GM12878 (cell line): Measurements from ENCODE around the gene DNAI4. TPM values are rescaled to one million over a fixed set of nuclear protein-coding genes. Genes with fewer than 3 reads are reported as not detected.

ENCODE experiments used
- ATAC-seq: fragments of 200-7000 bp; cut with Tn5 transposase; 3 replicates; pipeline ENCODE4 v1.9.1; 2020; ENCODE audit warnings: mild to moderate bottlenecking, moderate library complexity
- BruUV-seq: library from RNA; stranded (reverse); fragments of 400-500 nt; replicated peaks from 2 replicates; lab custom pipeline; 2021; lab: Mats Ljungman, UMichigan
- CTCF ChIA-PET: fragments of 300-600 bp; sonication (Branson Sonifier 250); formaldehyde crosslinking; extraction: SDS; loops from one replicate; lab custom pipeline; 2021; ENCODE audit warnings: inconsistent platforms; lab: Yijun Ruan, JAX
- POLR2A ChIA-PET: fragments of 350-600 bp; formaldehyde crosslinking; extraction: SDS; loops from one replicate; lab custom pipeline; 2021; ENCODE audit warnings: inconsistent platforms; lab: Charles Lee
- RAD21 ChIA-PET: fragments of 300-600 bp; sonication (Branson Sonifier 250); formaldehyde crosslinking; loops from one replicate; lab custom pipeline; 2023; ENCODE audit warnings: antibody characterized with exemption; ENCODE audit not compliant: unreplicated experiment; lab: Charles Lee
- SMC1A ChIA-PET: fragments of 300-600 bp; sonication (Branson Sonifier 250); formaldehyde crosslinking; loops from one replicate; lab custom pipeline; 2023; ENCODE audit not compliant: unreplicated experiment, uncharacterized antibody; lab: Charles Lee
- DNase-seq: peaks from one replicate; pipeline ENCODE4 v3.0.0-alpha.2; 2011; ENCODE audit warnings: low read depth, low spot score
- FAIRE-seq: peaks from 3 replicates; lab custom pipeline; 2011; peaks lifted over from hg19 to GRCh38; lab: Jason Lieb, UNC
- H2AFZ ChIP-seq: 2 replicates; pipeline ENCODE4 v1.6.0; 2011; ENCODE audit warnings: low read depth, low read length, control low read depth; ENCODE audit not compliant: control insufficient read depth
- H3K27ac ChIP-seq: 2 replicates; pipeline ENCODE4 v1.5.1; 2011; ENCODE audit warnings: control low read depth; ENCODE audit not compliant: control insufficient read depth, insufficient read depth
- H3K27me3 ChIP-seq, 2 experiments: replicated peaks in 1 of 2; 2 replicates each; pipeline versions ENCODE4 v1.6.0 to v1.6.1; 2011; ENCODE audit warnings: low read length in 1 of 2; ENCODE audit not compliant: control insufficient read depth in 2 of 2, insufficient read depth in 2 of 2
- H3K36me3 ChIP-seq, 2 experiments: 2 replicates each; pipeline ENCODE4 v1.5.1; 2011; ENCODE audit warnings: low read length in 1 of 2; ENCODE audit not compliant: control insufficient read depth in 2 of 2, insufficient read depth in 2 of 2
- H3K4me1 ChIP-seq: 2 replicates; pipeline ENCODE4 v1.6.1; 2011; ENCODE audit warnings: mild to moderate bottlenecking, low read length, moderate library complexity, mixed read lengths; ENCODE audit not compliant: control insufficient read depth, insufficient read depth
- H3K4me2 ChIP-seq: 2 replicates; pipeline ENCODE4 v1.6.0; 2011; ENCODE audit warnings: control low read depth; ENCODE audit not compliant: control insufficient read depth, insufficient read depth
- H3K4me3 ChIP-seq: fragments of 200-600 bp; sonication (generic); 2 replicates; pipeline ENCODE4 v1.5.1; 2016
- H3K79me2 ChIP-seq: 2 replicates; pipeline ENCODE4 v1.6.0; 2011; ENCODE audit warnings: low read length; ENCODE audit not compliant: control insufficient read depth, insufficient read depth
- H3K9ac ChIP-seq: 2 replicates; pipeline ENCODE4 v1.8.0; 2011; ENCODE audit warnings: low read length, control low read depth, mixed read lengths; ENCODE audit not compliant: control insufficient read depth, insufficient read depth
- H3K9me3 ChIP-seq: replicated peaks from 3 replicates; pipeline ENCODE4 v1.5.1; 2011; ENCODE audit warnings: mild to moderate bottlenecking, low read length; ENCODE audit not compliant: control insufficient read depth, insufficient read depth
- H4K20me1 ChIP-seq: 2 replicates; pipeline ENCODE4 v1.6.0; 2011; ENCODE audit not compliant: control insufficient read depth, insufficient read depth
- ATF2 ChIP-seq: IDR thresholded peaks from 2 replicates; pipeline ENCODE4 v1.6.1; 2012; ENCODE audit warnings: low read length, inconsistent platforms
- BRCA1 ChIP-seq: IDR thresholded peaks from 2 replicates; pipeline ENCODE4 v1.6.1; 2011; ENCODE audit warnings: low read depth, low read length, improper control_type of control experiment
- CBX5 ChIP-seq: sonication (generic); IDR thresholded peaks from 2 replicates; pipeline ENCODE4 v1.6.1; 2016; ENCODE audit warnings: low read depth, moderate library complexity, mild to moderate bottlenecking, inconsistent platforms
- EGR1 ChIP-seq, 2 experiments: IDR thresholded peaks; 1 replicate in 1 of 2; 2 replicates in 1 of 2; pipeline ENCODE4 v1.6.1; 2011 to 2012; ENCODE audit warnings: low read depth in 2 of 2, low read length in 2 of 2, borderline replicate concordance in 1 of 2, mild to moderate bottlenecking in 1 of 2, moderate library complexity in 1 of 2
- IKZF1 ChIP-seq: fragments of 450-650 bp; conservative IDR thresholded peaks from 2 replicates; pipeline ENCODE4 v1.6.1; 2017; ENCODE audit warnings: antibody characterized with exemption, mild to moderate bottlenecking
- MTA3 ChIP-seq: IDR thresholded peaks from 2 replicates; pipeline ENCODE4 v1.6.1; 2012; ENCODE audit warnings: low read length, inconsistent platforms, borderline replicate concordance
- MYC ChIP-seq: IDR thresholded peaks from 2 replicates; pipeline ENCODE4 v1.6.1; 2011; ENCODE audit warnings: mild to moderate bottlenecking, low read length, moderate library complexity, inconsistent platforms; ENCODE audit not compliant: insufficient read depth, insufficient replicate concordance, insufficient read length, severe bottlenecking
- RAD21 ChIP-seq: IDR thresholded peaks from 2 replicates; pipeline ENCODE4 v1.6.1; 2011; ENCODE audit warnings: mild to moderate bottlenecking, low read depth, low read length, moderate library complexity; ENCODE audit not compliant: insufficient read depth
- RB1 ChIP-seq: fragments of 450-650 bp; formaldehyde crosslinking; IDR thresholded peaks from 2 replicates; pipeline ENCODE4 v1.6.1; 2017; ENCODE audit warnings: mild to moderate bottlenecking, borderline replicate concordance
- STAT1 ChIP-seq: fragments of 450-650 bp; conservative IDR thresholded peaks from 2 replicates; pipeline ENCODE4 v1.6.1; 2014; ENCODE audit warnings: antibody characterized with exemption, mild to moderate bottlenecking
- ZSCAN29 ChIP-seq: fragments of 450-650 bp; IDR thresholded peaks from 2 replicates; pipeline ENCODE4 v1.6.1; 2017; ENCODE audit warnings: mild to moderate bottlenecking, moderate library complexity
- WGBS: methylation state at CpG from one replicate; pipeline ENCODE4 v1.1.6; 2016; ENCODE audit warnings: low lambda C conversion rate; ENCODE audit not compliant: insufficient replicate concordance, insufficient coverage; ENCODE audit errors: missing lambda C conversion rate; 5-methylcytosine and 5-hydroxymethylcytosine counted together
- in situ Hi-C: fragments of 300-500 bp; cut with MboI; formaldehyde crosslinking; loops from 9 replicates; pipeline ENCODE4 v1.14.3; 2018; ENCODE audit warnings: mixed read lengths
- intact Hi-C: fragments of 100-400 bp; cut with micrococcal nuclease; formaldehyde crosslinking; loops from one replicate; pipeline ENCODE4 v1.14.2; 2022; ENCODE audit not compliant: unreplicated experiment
- polyA plus RNA-seq, 11 experiments: library from polyadenylated mRNA; depleted of rRNA in 4 of 11; unstranded in 6 of 11; stranded (reverse) in 5 of 11; fragments of >200 nt; fragmentation: Nextera tagmentation in 4 of 11; fragmentation: Illumina TruSeq in 1 of 11; extraction: Ambion mirVana in 4 of 11; extraction: Trizol in 1 of 11; gene quantifications; 1 replicate in 1 of 11; 2 replicates in 10 of 11; pipeline versions ENCODE4 v1.2.1 to v1.2.3, GENCODE V29; 2011 to 2016; ENCODE audit warnings: inconsistent platforms in 2 of 11, missing spikeins in 2 of 11, low read depth in 1 of 11
- total RNA-seq, 4 experiments: library from RNA; depleted of rRNA in 3 of 4; stranded (reverse); fragments of >200 nt in 3 of 4; fragmentation: Illumina TruSeq in 1 of 4; extraction: Trizol in 1 of 4; gene quantifications; 2 replicates each; pipeline versions ENCODE4 v1.2.1 to v1.2.3, GENCODE V29; 2013 to 2021

Gene DNAI4
- total and polyA plus RNA-seq, 10 of the 15 experiments (the other 5 are each of a cell fraction or from before 2014, with no cell fraction given), result 0.13 to 2.3 (median 0.27) TPM; not detected in 1

GRCh38 chr1:66951513-66951912, 26.9 kb upstream of the DNAI4 start:
- H3K27me3 ChIP-seq, result no peaks in the 10 kb centered on the region
- CTCF ChIA-PET, result interaction anchor here (0.6 kb wide), 1 partner anchor 17 kb away, joined by 3 read pairs; no protein-coding TSS in a partner anchor
- no peaks in the 10 kb centered on the region for H4K20me1 ChIP-seq
- no peak overlapping the region for H2AFZ ChIP-seq
- 94% methylated on average over 6 of the region's 6 CpGs for WGBS
- POLR2A ChIA-PET, result no interaction called here
- no peak overlapping the region for H3K4me3 ChIP-seq
- no peak for ATAC-seq
- no peak overlapping the region for H3K27ac ChIP-seq
- TF ChIP-seq ZSCAN29 (no peak), EGR1 (IDR thresholded peaks at IDR 0.05; ENCODE audit: borderline replicate concordance in 1 of 2, low read depth in 2 of 2, low read length in 2 of 2) (no peak), RB1 (no peak), CBX5 (no peak), IKZF1 (no peak), MTA3 (no peak), STAT1 (no peak), ATF2 (no peak), RAD21 (no peak), BRCA1 (no peak), MYC (no peak)
- H3K4me2 ChIP-seq, result no peak overlapping the region
- intact Hi-C loops (no loop called here), in situ Hi-C loops (no loop called here)
- H3K9me3 ChIP-seq, result no peaks in the 10 kb centered on the region
- H3K36me3 ChIP-seq, result peaks cover 5 to 37% of the 10 kb centered on the region in 2 experiments
- no peak for DNase-seq
- SMC1A ChIA-PET, result interaction anchor here (1.0 kb wide), 1 partner anchor 13 kb away, joined by 4 read pairs; no protein-coding TSS in a partner anchor
- BruUV-seq, result no TSS peak
- peaks cover 6% of the 10 kb centered on the region for H3K79me2 ChIP-seq
- no peak for FAIRE-seq
- H3K4me1 ChIP-seq, result no peaks in the 10 kb centered on the region
- RAD21 ChIA-PET, result interaction anchor here (0.6 kb wide), 1 partner anchor 102 kb away, joined by 3 read pairs; the partner anchor contains the start of gene SLC35D1
- no peak overlapping the region for H3K9ac ChIP-seq
